ENCODE data around the gene SLC5A8.
"Not testable (repeated sequence)": the region's sequence is repeated elsewhere in the genome, so short reads cannot be mapped to it uniquely, and the experiment has no call there.

Gene SLC5A8

GRCh38 chr12:101168001-101168400 is 42.0 kb downstream of the SLC5A8 start:
- DNase-seq (ENCODE audit: low spot score): no peak

- no peak for DNase-seq (ENCODE audit: low spot score)
Measured at GRCh38 chr12:101166866-101167265, 43.2 kb downstream of the SLC5A8 start.

GRCh38 chr12:101165319-101165718 is 44.7 kb downstream of the SLC5A8 start:
- no peak for DNase-seq (ENCODE audit: low spot score)

- DNase-seq (ENCODE audit: low spot score): not testable (repeated sequence)
Measured at GRCh38 chr12:101145777-101146431, 64.1 kb downstream of the SLC5A8 start.

- DNase-seq (ENCODE audit: low spot score): peak; percentile 75
Measured at GRCh38 chr12:101127521-101128219, 82.4 kb downstream of the SLC5A8 start.

GRCh38 chr12:101117842-101118241 is 92.2 kb downstream of the SLC5A8 start:
- DNase-seq (ENCODE audit: low spot score): no peak

- no peak for DNase-seq (ENCODE audit: low spot score)
Measured at GRCh38 chr12:101116911-101117310, 93.1 kb downstream of the SLC5A8 start.

GRCh38 chr12:101115326-101115725 is 94.7 kb downstream of the SLC5A8 start:
- DNase-seq (ENCODE audit: low spot score): no peak

GRCh38 chr12:101111441-101111840 is 98.6 kb downstream of the SLC5A8 start:
- no peak for DNase-seq (ENCODE audit: low spot score)

- DNase-seq (ENCODE audit: low spot score): no peak
Measured at GRCh38 chr12:101110866-101111265, 99.2 kb downstream of the SLC5A8 start.

GRCh38 chr12:101108130-101108529 is 101.9 kb downstream of the SLC5A8 start:
- DNase-seq (ENCODE audit: low spot score): no peak

GRCh38 chr12:101107032-101107763 is 102.8 kb downstream of the SLC5A8 start:
- no peak for DNase-seq (ENCODE audit: low spot score)
